ENCODE measurements around the gene DENND4A. TPM values are rescaled to one million over a fixed set of nuclear protein-coding genes. Genes with fewer than 3 reads are reported as not detected.
A peak's percentile ranks its signal among the peaks of the same experiment; 100 is the strongest.
"Not testable (repeated sequence)": the region's sequence is repeated elsewhere in the genome, so short reads cannot be mapped to it uniquely, and the experiment has no call there.

Gene DENND4A
- total RNA-seq, 2 donors from 2014 or later: 114 to 121 TPM

DNA sequence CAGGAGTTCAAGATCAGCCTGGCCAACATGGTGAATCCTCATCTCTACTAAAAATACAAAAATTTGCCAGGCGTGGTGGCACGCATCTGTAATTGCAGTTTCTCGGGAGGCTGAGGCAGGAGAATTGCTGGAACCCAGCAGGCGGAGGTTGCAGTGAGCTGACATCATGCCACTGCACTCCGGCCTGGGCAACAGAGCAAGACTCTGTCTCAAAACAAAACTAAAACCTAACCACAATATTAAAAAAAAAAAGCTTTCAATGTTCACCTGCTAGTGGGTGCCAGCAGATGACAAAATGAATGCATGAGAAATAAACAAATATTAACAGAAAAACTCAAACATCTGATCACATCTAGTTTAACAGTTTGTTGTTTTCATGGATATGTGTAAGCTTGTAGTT is 161.3 kb downstream of the DENND4A start:
- H3K36me3 Mint-ChIP-seq: no peaks in the 10 kb centered on the region
- no peak for DNase-seq (ENCODE audit: low spot score)
- peaks cover 5 to 23% of the 10 kb centered on the region in 2 donors for H3K4me1 Mint-ChIP-seq (ENCODE audit: low read depth in 2 of 2)
- no peak overlapping the region for H3K27ac Mint-ChIP-seq
- peak in 1 of 2 donors; percentile 78 for ATAC-seq
- peak overlapping the region; percentile 55 for H3K4me3 Mint-ChIP-seq
- H3K9me3 Mint-ChIP-seq: no peaks in the 10 kb centered on the region
- no peaks in the 10 kb centered on the region for H3K27me3 Mint-ChIP-seq

DNA sequence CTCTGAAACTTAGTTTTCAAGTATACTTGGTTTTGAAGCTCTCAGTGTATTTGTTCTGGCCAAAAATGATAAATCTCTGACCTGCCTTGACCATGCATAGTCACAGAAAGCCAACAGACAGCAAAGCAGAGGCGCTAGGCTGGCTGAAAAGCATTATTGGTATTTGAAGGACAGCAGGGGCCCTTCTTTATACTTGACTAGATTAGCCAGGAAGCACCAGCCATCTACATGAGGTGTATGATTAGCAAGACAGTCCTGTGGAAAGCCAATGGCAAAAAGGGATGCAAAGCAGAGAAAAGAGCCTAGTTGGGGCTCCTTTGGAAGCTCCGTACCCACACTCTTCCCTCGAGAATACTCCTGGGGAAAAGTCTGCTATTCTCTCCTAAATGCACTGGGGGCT is 162.5 kb downstream of the DENND4A start:
- H3K9me3 Mint-ChIP-seq: no peaks in the 10 kb centered on the region
- ATAC-seq (no peak), DNase-seq (ENCODE audit: low spot score) (no peak)
- no peak overlapping the region for H3K27ac Mint-ChIP-seq
- peaks cover 5 to 23% of the 10 kb centered on the region in 2 donors for H3K4me1 Mint-ChIP-seq (ENCODE audit: low read depth in 2 of 2)
- no peaks in the 10 kb centered on the region for H3K27me3 Mint-ChIP-seq
- no peak overlapping the region for H3K4me3 Mint-ChIP-seq
- no peaks in the 10 kb centered on the region for H3K36me3 Mint-ChIP-seq

DNA sequence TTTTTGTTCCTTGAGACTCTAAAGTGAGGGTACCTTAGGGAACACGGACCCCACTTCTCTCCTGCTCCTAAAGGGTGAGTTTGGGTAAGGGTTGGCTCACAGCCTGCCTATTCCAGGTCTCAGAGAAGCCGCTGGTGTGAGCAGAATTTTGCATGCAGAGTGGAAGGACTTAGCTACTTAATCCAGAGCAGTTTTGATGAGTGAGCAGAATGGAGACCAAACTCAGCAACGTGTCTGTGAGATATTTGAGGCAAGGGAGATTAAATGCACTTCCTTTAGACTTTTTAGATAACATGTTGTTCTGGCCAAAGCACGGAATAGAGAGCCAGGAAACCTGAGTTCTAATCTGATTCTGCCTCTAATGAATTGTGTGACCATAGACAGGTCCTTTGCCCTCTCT is 165.2 kb downstream of the DENND4A start:
- no peak for DNase-seq (ENCODE audit: low spot score)
- no peak overlapping the region for H3K4me3 Mint-ChIP-seq
- H3K9me3 Mint-ChIP-seq: no peaks in the 10 kb centered on the region
- no peak for ATAC-seq
- H3K27ac Mint-ChIP-seq: no peak overlapping the region
- H3K4me1 Mint-ChIP-seq (ENCODE audit: low read depth in 2 of 2): peaks cover 5 to 12% of the 10 kb centered on the region in 2 donors
- H3K36me3 Mint-ChIP-seq: no peaks in the 10 kb centered on the region
- no peaks in the 10 kb centered on the region for H3K27me3 Mint-ChIP-seq

DNA sequence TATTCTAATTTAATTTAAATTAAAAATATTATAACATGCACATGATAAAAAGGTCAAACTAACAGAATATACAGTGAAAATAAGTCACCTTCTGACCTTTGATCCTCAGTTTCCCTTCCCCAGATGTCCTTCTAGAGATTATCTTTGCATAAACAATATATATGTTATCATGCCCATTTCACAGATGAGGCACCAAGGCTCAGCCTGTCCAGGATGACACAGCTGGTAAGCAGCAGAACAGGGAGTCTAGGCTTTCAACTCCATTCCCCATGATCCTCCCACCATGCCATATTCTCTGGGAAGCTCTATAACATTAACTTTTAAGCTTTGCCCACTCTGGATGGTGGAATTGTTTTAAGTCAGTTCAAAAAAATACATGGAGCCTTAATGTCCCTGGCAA is 169.0 kb downstream of the DENND4A start:
- Mint-ChIP-seq H3K4me1 (ENCODE audit: low read depth in 2 of 2) (peaks cover 0 to 5% of the 10 kb centered on the region in 2 donors), H3K4me3 (no peak overlapping the region), H3K9me3 (no peaks in the 10 kb centered on the region), H3K27ac (no peak overlapping the region), H3K27me3 (no peaks in the 10 kb centered on the region), H3K36me3 (no peaks in the 10 kb centered on the region)
- ATAC-seq (no peak), DNase-seq (ENCODE audit: low spot score) (no peak)

DNA sequence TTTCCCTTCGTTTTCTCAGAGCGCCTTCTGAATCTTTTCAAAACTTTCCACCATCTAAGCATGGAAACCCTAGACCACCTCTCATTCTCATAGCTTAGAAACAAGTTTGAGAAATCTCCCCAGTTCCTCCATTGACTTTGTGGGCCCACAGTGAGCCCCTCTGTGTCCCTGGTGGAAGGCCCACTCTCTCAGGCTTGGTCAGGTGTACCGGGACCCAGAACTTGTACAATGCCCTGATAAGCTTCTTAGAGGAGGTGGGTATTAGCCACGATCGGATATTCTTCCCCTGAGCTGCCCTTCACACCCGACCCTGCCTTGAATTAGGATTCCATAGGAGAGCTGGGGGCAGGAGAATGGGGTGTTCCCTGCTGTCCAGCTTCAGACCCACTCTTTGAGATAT is 170.5 kb downstream of the DENND4A start, which contains the start of gene SLC24A1:
Gene SLC24A1 (plus strand): TSS at position 301 of the 400 bp plus-strand sequence. CDS start 2,143 bp downstream, outside the sequence.
- H3K9me3 Mint-ChIP-seq: no peaks in the 10 kb centered on the region
- H3K4me1 Mint-ChIP-seq (ENCODE audit: low read depth in 2 of 2): peaks cover 0 to 5% of the 10 kb centered on the region in 2 donors
- DNase-seq (ENCODE audit: low spot score): no peak
- H3K36me3 Mint-ChIP-seq: no peaks in the 10 kb centered on the region
- no peak within 1 kb of the TSS for H3K4me3 Mint-ChIP-seq
- H3K27me3 Mint-ChIP-seq: no peaks in the 10 kb centered on the region
- no peak for ATAC-seq
- peak within 1 kb of the TSS in 1 of 2 donors; percentile 1 for H3K27ac Mint-ChIP-seq

DNA sequence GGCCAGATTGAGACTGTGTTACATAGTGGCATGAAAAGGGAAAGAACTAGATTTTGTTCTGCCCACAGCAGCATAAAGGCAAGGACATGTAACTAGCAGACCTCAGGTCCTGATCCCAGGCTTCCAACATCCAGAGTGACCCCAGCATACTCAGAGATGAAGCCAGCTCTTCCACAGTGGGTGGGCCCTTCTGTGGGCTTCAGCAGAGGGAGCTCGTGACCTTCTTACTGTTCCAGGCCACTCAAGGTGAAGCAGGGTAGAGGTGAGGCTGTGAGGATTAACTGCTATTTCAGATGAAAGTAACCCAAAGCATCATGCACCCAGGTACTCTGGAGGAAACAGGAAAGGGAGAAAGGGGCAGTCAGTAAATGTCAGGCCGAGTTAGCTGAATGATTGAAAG is 171.3 kb downstream of the DENND4A start:
- DNase-seq (ENCODE audit: low spot score): no peak
- ATAC-seq: no peak
- no peak overlapping the region for H3K4me3 Mint-ChIP-seq
- no peaks in the 10 kb centered on the region for H3K9me3 Mint-ChIP-seq
- H3K4me1 Mint-ChIP-seq (ENCODE audit: low read depth in 2 of 2): peaks cover 0 to 5% of the 10 kb centered on the region in 2 donors
- H3K27ac Mint-ChIP-seq: no peak overlapping the region
- H3K36me3 Mint-ChIP-seq: no peaks in the 10 kb centered on the region
- H3K27me3 Mint-ChIP-seq: no peaks in the 10 kb centered on the region

DNA sequence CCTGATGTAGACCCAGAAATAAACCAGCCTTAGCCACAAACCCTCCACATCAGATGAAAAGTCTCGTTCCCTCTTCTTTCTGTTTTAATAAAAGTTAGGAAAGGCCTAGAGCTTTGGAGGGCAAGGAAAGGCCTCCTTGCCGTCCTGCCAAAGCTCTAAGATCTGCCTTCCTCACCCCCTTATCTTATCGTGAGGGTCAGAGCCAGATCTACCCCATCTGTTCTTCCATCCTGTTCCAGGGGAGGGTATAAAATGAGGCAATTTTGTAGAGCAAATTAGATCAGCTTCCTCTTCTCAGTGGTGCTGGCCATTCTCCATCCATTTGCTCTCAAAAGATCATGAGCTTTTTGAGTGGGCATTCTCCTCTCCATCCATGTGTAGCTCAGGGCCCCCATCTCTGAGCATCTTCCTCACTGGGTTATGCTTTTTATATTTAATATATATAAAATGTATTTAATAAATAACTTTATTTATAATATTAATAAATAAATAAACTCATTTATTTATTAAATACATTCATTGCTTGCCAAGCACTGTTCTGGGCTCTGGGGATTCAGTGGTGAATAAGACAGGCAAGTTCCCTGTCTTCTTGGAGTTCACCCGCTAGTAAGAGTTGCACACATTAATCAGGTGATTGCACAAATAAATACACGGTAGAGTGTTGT is 172.3 kb downstream of the DENND4A start:
- ATAC-seq (no peak), DNase-seq (ENCODE audit: low spot score) (no peak)
- Mint-ChIP-seq H3K4me3 (no peak overlapping the region), H3K9me3 (no peaks in the 10 kb centered on the region), H3K4me1 (ENCODE audit: low read depth in 2 of 2) (peaks cover 0 to 5% of the 10 kb centered on the region in 2 donors), H3K36me3 (no peaks in the 10 kb centered on the region), H3K27ac (no peak overlapping the region), H3K27me3 (no peaks in the 10 kb centered on the region)

DNA sequence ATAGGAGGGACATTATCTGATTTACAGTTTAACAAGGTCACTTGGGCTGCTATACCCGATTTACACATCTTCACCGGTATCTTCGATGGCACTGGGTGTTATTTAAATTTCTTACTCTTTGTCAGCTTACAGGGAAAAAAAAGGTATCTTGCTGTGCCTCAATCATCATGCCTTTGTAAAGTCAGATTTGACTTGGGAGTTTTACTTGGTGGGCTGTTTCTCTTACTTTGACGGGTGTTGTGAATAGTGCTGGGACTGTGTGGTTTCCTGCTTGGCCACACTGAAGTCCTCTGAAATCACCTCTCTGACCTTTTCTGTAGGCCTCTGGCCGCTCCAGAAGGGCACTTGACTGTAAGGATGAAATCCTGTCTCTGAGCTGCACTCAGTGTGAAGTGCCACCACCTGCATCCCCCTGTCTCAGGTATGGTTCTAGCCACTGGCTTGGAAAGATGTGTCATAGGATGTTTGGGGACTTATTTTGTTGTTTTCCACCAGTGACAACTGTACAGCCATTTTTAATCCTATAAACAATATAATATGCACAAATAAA is 173.5 kb downstream of the DENND4A start:
- ATAC-seq (no peak), DNase-seq (ENCODE audit: low spot score) (no peak)
- no peaks in the 10 kb centered on the region for H3K9me3 Mint-ChIP-seq
- H3K4me1 Mint-ChIP-seq (ENCODE audit: low read depth in 2 of 2): peaks cover 0 to 10% of the 10 kb centered on the region in 2 donors
- H3K27me3 Mint-ChIP-seq: no peaks in the 10 kb centered on the region
- no peaks in the 10 kb centered on the region for H3K36me3 Mint-ChIP-seq
- no peak overlapping the region for H3K27ac Mint-ChIP-seq
- no peak overlapping the region for H3K4me3 Mint-ChIP-seq

DNA sequence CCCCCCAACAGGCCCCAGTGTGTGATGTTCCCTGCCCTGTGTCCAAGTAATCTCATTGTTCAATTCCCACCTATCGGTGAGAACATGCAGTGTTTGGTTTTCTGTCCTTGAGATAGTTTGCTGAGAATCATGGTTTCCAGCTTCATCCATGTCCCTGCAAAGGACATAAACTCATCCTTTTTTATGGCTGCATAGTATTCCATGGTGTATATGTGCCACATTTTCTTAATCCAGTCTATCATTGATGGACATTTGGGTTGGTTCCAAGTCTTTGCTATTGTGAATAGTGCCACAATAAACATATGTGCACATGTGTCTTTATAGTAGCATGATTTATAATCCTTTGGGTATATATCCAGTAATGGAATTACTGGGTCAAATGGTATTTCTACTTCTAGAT is 176.2 kb downstream of the DENND4A start:
- H3K27ac Mint-ChIP-seq; H3K4me3 Mint-ChIP-seq; H3K36me3 Mint-ChIP-seq; H3K27me3 Mint-ChIP-seq; H3K9me3 Mint-ChIP-seq; DNase-seq (ENCODE audit: low spot score); ATAC-seq: not testable (repeated sequence)
- peaks cover 22 to 27% of the 10 kb centered on the region in 2 donors for H3K4me1 Mint-ChIP-seq (ENCODE audit: low read depth in 2 of 2)

DNA sequence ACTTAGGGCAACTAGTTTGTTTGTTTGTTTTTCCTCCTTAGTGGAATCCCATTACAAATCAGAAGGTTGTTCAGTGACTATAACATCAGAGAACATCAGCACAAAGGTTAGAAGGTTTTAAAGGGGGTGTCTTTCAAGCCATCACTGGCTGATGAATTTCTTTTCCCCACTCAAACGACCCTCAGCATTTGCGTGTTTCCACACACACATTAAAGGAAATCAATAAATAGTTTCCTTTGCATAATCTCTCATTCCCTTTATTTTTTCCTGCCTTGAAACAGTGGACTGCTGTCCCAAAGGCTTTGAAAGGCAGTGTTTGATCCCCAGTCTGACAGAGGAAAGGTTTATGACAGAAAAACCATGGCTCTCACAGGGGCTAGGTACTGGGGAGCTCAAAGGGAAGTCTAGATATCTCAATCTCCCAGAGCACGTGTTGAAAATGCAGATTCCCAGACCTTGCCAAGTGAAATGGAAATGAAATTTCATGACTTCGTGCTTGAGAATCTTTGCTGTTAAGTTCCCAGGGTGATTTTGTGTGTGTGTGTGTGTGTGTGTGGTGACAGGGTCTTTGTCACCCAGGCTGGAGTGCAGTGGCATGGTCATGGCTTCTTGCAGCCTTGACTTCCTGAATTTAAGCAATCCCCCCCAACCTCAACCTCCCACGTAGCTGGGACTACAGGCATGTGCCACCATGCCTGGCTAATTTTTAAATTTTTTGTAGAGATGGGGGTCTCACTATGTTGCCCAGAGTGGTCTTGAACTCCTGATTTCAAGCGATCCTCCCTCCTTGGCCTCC is 178.9 kb downstream of the DENND4A start:
- ATAC-seq: no peak
- Mint-ChIP-seq H3K27me3 (no peaks in the 10 kb centered on the region), H3K4me3 (peak overlapping the region; percentile 95), H3K4me1 (ENCODE audit: low read depth in 2 of 2) (peaks cover 27% of the 10 kb centered on the region in 2 donors), H3K27ac (peak overlapping the region; percentile 91 to 99), H3K9me3 (no peaks in the 10 kb centered on the region), H3K36me3 (no peaks in the 10 kb centered on the region)
- no peak for DNase-seq (ENCODE audit: low spot score)

DNA sequence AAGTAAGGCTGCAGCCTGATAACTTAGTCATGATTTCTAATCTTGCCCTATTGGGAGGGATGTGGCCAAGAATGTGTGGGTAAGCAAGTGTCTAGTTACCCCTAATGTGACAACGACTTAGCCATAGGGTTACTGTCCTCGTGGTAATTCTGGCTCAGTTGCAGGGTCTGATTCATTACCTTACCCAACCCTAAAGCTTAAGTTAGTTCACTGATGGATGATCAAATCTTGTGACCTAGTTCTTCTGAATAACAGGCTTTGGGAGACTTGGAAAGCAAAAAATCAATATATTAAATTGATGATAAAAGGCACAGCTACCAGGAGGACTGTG is 179.5 kb downstream of the DENND4A start:
- DNase-seq (ENCODE audit: low spot score): no peak

DNA sequence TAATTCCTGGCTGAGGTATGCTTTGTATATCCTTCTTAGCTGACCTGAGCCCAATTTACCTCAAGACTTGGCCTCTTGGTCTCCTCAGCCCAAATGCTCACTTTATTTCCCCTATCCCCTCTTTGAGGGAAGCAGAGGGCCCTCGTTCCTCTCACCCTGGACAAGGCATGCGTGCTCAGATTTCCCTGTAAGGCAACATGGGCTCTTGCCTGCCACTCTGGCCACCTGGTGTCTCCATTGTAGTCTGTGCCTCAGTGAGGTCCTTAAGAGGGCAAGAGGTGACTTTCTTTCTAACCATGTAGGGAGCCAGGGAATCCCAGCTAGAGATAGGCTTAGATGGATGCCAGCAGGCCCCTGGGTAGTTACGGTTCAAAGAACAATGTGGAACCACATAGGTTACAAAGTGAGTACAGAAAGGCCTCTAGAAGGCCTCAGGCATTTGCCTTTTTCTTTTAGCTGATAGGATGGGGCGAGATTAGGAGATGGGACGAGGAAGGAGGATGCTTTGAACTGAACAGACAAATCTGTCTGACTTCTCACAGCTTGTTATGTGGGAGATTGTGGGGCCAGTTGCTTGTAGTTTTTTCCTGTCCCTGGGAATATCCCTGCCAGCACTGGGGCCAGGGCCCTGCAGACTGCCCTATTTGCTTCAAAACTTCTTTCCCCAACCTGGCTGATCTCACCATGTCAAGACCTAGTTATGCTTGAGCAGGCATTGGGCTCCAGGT is 180.0 kb downstream of the DENND4A start:
- DNase-seq (ENCODE audit: low spot score) (no peak), ATAC-seq (no peak)
- Mint-ChIP-seq H3K4me1 (ENCODE audit: low read depth in 2 of 2) (peaks cover 27% of the 10 kb centered on the region in 2 donors), H3K27ac (peak overlapping the region; percentile 91 to 99), H3K4me3 (peak overlapping the region; percentile 95), H3K36me3 (no peaks in the 10 kb centered on the region), H3K9me3 (no peaks in the 10 kb centered on the region), H3K27me3 (no peaks in the 10 kb centered on the region)

More for the DNA sequence above, 179.5 kb downstream of the DENND4A start:
- ATAC-seq: peak in 1 of 2 donors; percentile 14
- peaks cover 27% of the 10 kb centered on the region in 2 donors for H3K4me1 Mint-ChIP-seq (ENCODE audit: low read depth in 2 of 2)
- H3K9me3 Mint-ChIP-seq: no peaks in the 10 kb centered on the region
- H3K4me3 Mint-ChIP-seq: peak overlapping the region; percentile 95
- H3K36me3 Mint-ChIP-seq: no peaks in the 10 kb centered on the region
- peak overlapping the region; percentile 91 to 99 for H3K27ac Mint-ChIP-seq
- no peaks in the 10 kb centered on the region for H3K27me3 Mint-ChIP-seq

DNA sequence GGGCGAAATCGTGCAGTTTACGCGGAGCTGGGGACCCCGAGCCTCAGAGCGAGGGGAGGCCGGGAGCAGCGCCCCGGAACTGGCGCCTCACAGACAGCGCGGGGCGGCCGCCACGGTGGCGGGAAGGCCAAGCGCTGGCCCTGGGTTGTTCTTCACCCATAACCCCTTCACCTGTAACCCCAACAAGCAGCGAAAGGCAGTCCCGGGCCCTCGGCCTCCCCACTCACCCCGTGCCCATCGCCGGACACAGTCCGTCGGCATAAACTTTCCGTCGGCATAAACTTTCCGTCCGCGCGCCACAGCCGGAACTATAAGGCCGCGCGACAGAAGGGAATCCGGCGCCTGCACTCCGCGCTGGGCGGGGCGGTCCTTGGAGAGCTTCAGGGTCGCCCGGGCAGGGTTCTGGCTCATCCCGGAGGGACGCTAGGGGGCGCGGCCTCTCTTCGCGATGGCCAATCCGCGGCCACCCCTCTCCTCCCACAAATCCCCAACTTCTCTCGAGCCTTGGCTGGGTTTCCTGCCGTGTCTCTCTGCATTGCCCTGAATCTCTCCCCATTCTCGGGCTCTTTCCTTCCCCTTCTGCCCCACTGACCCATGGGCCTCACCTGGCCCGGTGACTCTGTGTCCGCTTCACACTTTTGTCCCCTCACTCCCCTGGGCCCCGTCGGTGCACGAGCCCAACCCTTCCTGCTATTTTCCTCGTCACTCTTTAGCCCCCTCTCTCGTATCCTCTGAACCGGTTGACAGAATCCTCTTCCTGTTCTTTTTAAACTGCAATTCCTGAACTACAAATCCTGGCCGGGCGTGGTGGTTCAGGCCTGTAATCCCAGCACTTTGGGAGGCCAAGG is 181.0 kb downstream of the DENND4A start, which contains the start of gene INTS14:
Gene INTS14 (minus strand): TSS at position 261 of the 848 bp plus-strand sequence. CDS start 3,751 bp downstream, outside the sequence.
- Mint-ChIP-seq H3K36me3 (no peaks in the 10 kb centered on the region), H3K4me3 (peak within 1 kb of the TSS; percentile 95), H3K4me1 (ENCODE audit: low read depth in 2 of 2) (peaks cover 27% of the 10 kb centered on the region in 2 donors), H3K27ac (peak within 1 kb of the TSS; percentile 91 to 99), H3K27me3 (no peaks in the 10 kb centered on the region), H3K9me3 (no peaks in the 10 kb centered on the region)
- peak; percentile 97 for DNase-seq (ENCODE audit: low spot score)
- ATAC-seq: peak; percentile 99 to 100
